Cardiac fibroblast (primary cell): ENCODE data around the gene TRIP4.
"Not testable (repeated sequence)": the region's sequence is repeated elsewhere in the genome, so short reads cannot be mapped to it uniquely, and the experiment has no call there.

Experiments
- DNase-seq, 2 donors: peaks; one replicate each; pipeline versions ENCODE4 v3.0.0 to v3.0.0-alpha.2; 2010; ENCODE audit warnings: low read depth in 2 of 2
- H3K4me3 ChIP-seq, 2 donors: replicated peaks in 1 of 2; 1 replicate in 1 of 2; 2 replicates in 1 of 2; pipeline ENCODE4 v1.5.1; 2011; ENCODE audit warnings: low read depth in 2 of 2, low read length in 2 of 2, mild to moderate bottlenecking in 2 of 2, moderate library complexity in 1 of 2
- CTCF ChIP-seq: IDR thresholded peaks from one replicate; pipeline ENCODE4 v1.5.1; 2011; ENCODE audit warnings: low read depth, mild to moderate bottlenecking, low read length, inconsistent platforms

Gene TRIP4

GRCh38 chr15:64356710-64357040 lies 31.0 kb upstream of the TRIP4 start:
- no peak for DNase-seq
- H3K4me3 ChIP-seq, result peak overlapping the region; percentile 84 to 91

GRCh38 chr15:64361259-64361658 lies 26.4 kb upstream of the TRIP4 start:
- TF ChIP-seq CTCF, result no peak
- H3K4me3 ChIP-seq, result no peak overlapping the region
- no peak for DNase-seq

More at GRCh38 chr15:64356710-64357040, 31.0 kb upstream of the TRIP4 start:
- TF ChIP-seq CTCF, result no peak

- no peak for TF ChIP-seq CTCF
- DNase-seq, result peak; percentile 10 to 39
- H3K4me3 ChIP-seq, result no peak overlapping the region
These were observed 18.5 kb upstream of the TRIP4 start for GRCh38 chr15:64369078-64369607.

- DNase-seq, H3K4me3 ChIP-seq: not testable (repeated sequence)
These were observed 16.3 kb upstream of the TRIP4 start for GRCh38 chr15:64371383-64371782.

GRCh38 chr15:64373360-64373759 lies 14.3 kb upstream of the TRIP4 start:
- no peak overlapping the region for H3K4me3 ChIP-seq
- DNase-seq, result no peak
- TF ChIP-seq CTCF, result no peak

- DNase-seq, result peak in 1 of 2 donors; percentile 7
- H3K4me3 ChIP-seq, result no peak overlapping the region
- TF ChIP-seq CTCF, result no peak
These were observed 8.2 kb upstream of the TRIP4 start for GRCh38 chr15:64379216-64379960.

- DNase-seq, result not testable (repeated sequence)
- peak overlapping the region; percentile 68 to 74 for H3K4me3 ChIP-seq
These were observed 7.3 kb upstream of the TRIP4 start for GRCh38 chr15:64380130-64380870.
